ENCODE data around the gene IGSF8.

Gene IGSF8

GRCh38 chr1:160103658-160104408, 5.4 kb upstream of the IGSF8 start:
- DNase-seq (ENCODE audit: low spot score in 2 of 2) (no peak), ATAC-seq (ENCODE audit: low read depth) (no peak)
- Mint-ChIP-seq H3K4me3 (no peak overlapping the region), H3K4me1 (peaks cover 23% of the 10 kb centered on the region), H3K9me3 (no peaks in the 10 kb centered on the region), H3K36me3 (no peaks in the 10 kb centered on the region), H3K27me3 (peaks cover 9% of the 10 kb centered on the region), H3K27ac (no peak overlapping the region)

- peaks cover 6% of the 10 kb centered on the region for H3K27me3 Mint-ChIP-seq
- H3K4me1 Mint-ChIP-seq, result peaks cover 31% of the 10 kb centered on the region
- no peak overlapping the region for H3K4me3 Mint-ChIP-seq
- ATAC-seq (ENCODE audit: low read depth) (no peak), DNase-seq (ENCODE audit: low spot score in 2 of 2) (no peak)
- no peak overlapping the region for H3K27ac Mint-ChIP-seq
- no peaks in the 10 kb centered on the region for H3K36me3 Mint-ChIP-seq
- H3K9me3 Mint-ChIP-seq, result no peaks in the 10 kb centered on the region
Measured at GRCh38 chr1:160101717-160102522, 3.5 kb upstream of the IGSF8 start.

GRCh38 chr1:160101037-160101716, 2.8 kb upstream of the IGSF8 start:
- Mint-ChIP-seq H3K9me3 (no peaks in the 10 kb centered on the region), H3K27me3 (peaks cover under 1% of the 10 kb centered on the region), H3K36me3 (no peaks in the 10 kb centered on the region), H3K4me3 (peak overlapping the region; percentile 68), H3K27ac (peak overlapping the region; percentile 87), H3K4me1 (peaks cover 34% of the 10 kb centered on the region)
- DNase-seq (ENCODE audit: low spot score in 2 of 2), result peak; percentile 55 to 61
- ATAC-seq (ENCODE audit: low read depth), result peak; percentile 17

GRCh38 chr1:160099716-160100375, 1.4 kb upstream of the IGSF8 start:
- DNase-seq (ENCODE audit: low spot score in 2 of 2) (no peak), ATAC-seq (ENCODE audit: low read depth) (no peak)
- Mint-ChIP-seq H3K4me3 (peak overlapping the region; percentile 88), H3K9me3 (no peaks in the 10 kb centered on the region), H3K27me3 (no peaks in the 10 kb centered on the region), H3K27ac (peak overlapping the region; percentile 91), H3K36me3 (no peaks in the 10 kb centered on the region), H3K4me1 (peaks cover 40% of the 10 kb centered on the region)

- ATAC-seq (ENCODE audit: low read depth), result peak; percentile 82
- H3K27ac Mint-ChIP-seq, result peak overlapping the region; percentile 91
- H3K4me1 Mint-ChIP-seq, result peaks cover 40% of the 10 kb centered on the region
Measured at GRCh38 chr1:160098852-160099561, 588 bp upstream of the IGSF8 start.

GRCh38 chr1:160097151-160097910, 1.1 kb downstream of the IGSF8 start:
- Mint-ChIP-seq H3K4me3 (peak overlapping the region; percentile 92), H3K9me3 (no peaks in the 10 kb centered on the region), H3K27me3 (no peaks in the 10 kb centered on the region), H3K36me3 (peaks cover 4% of the 10 kb centered on the region), H3K4me1 (peaks cover 35% of the 10 kb centered on the region), H3K27ac (peak overlapping the region; percentile 91)
- no peak for ATAC-seq (ENCODE audit: low read depth)
- no peak for DNase-seq (ENCODE audit: low spot score in 2 of 2)

More at GRCh38 chr1:160098852-160099561, 588 bp upstream of the IGSF8 start:
- no peaks in the 10 kb centered on the region for H3K27me3 Mint-ChIP-seq
- H3K9me3 Mint-ChIP-seq, result no peaks in the 10 kb centered on the region
- peak overlapping the region; percentile 88 for H3K4me3 Mint-ChIP-seq
- DNase-seq (ENCODE audit: low spot score in 2 of 2), result peak; percentile 95 to 96
- no peaks in the 10 kb centered on the region for H3K36me3 Mint-ChIP-seq

GRCh38 chr1:160096274-160097116, 1.9 kb downstream of the IGSF8 start:
- ATAC-seq (ENCODE audit: low read depth) (no peak), DNase-seq (ENCODE audit: low spot score in 2 of 2) (no peak)
- Mint-ChIP-seq H3K27me3 (no peaks in the 10 kb centered on the region), H3K9me3 (no peaks in the 10 kb centered on the region), H3K36me3 (peaks cover 7% of the 10 kb centered on the region), H3K27ac (no peak overlapping the region), H3K4me3 (peak overlapping the region; percentile 27), H3K4me1 (peaks cover 33% of the 10 kb centered on the region)

GRCh38 chr1:160095382-160096105, 2.9 kb downstream of the IGSF8 start:
- Mint-ChIP-seq H3K9me3 (no peaks in the 10 kb centered on the region), H3K4me3 (no peak overlapping the region), H3K36me3 (peaks cover 11% of the 10 kb centered on the region), H3K4me1 (peaks cover 24% of the 10 kb centered on the region), H3K27ac (no peak overlapping the region), H3K27me3 (no peaks in the 10 kb centered on the region)
- ATAC-seq (ENCODE audit: low read depth) (no peak), DNase-seq (ENCODE audit: low spot score in 2 of 2) (no peak)

GRCh38 chr1:160094806-160095205, 3.6 kb downstream of the IGSF8 start:
- Mint-ChIP-seq H3K4me3 (no peak overlapping the region), H3K36me3 (peaks cover 11% of the 10 kb centered on the region), H3K4me1 (peaks cover 24% of the 10 kb centered on the region)

GRCh38 chr1:160094291-160094625, 4.2 kb downstream of the IGSF8 start:
- H3K9me3 Mint-ChIP-seq, result no peaks in the 10 kb centered on the region
- DNase-seq (ENCODE audit: low spot score in 2 of 2) (no peak), ATAC-seq (ENCODE audit: low read depth) (no peak)
- H3K4me1 Mint-ChIP-seq, result peaks cover 19% of the 10 kb centered on the region
- H3K27me3 Mint-ChIP-seq, result no peaks in the 10 kb centered on the region
- no peak overlapping the region for H3K4me3 Mint-ChIP-seq
- peaks cover 13% of the 10 kb centered on the region for H3K36me3 Mint-ChIP-seq
- no peak overlapping the region for H3K27ac Mint-ChIP-seq

More at GRCh38 chr1:160094806-160095205, 3.6 kb downstream of the IGSF8 start:
- H3K9me3 Mint-ChIP-seq, result no peaks in the 10 kb centered on the region
- DNase-seq (ENCODE audit: low spot score in 2 of 2) (no peak), ATAC-seq (ENCODE audit: low read depth) (no peak)
- no peaks in the 10 kb centered on the region for H3K27me3 Mint-ChIP-seq
- H3K27ac Mint-ChIP-seq, result no peak overlapping the region

GRCh38 chr1:160093624-160094290, 4.7 kb downstream of the IGSF8 start:
- ATAC-seq (ENCODE audit: low read depth) (no peak), DNase-seq (ENCODE audit: low spot score in 2 of 2) (no peak)
- Mint-ChIP-seq H3K4me1 (peaks cover 20% of the 10 kb centered on the region), H3K27ac (no peak overlapping the region), H3K27me3 (no peaks in the 10 kb centered on the region), H3K9me3 (no peaks in the 10 kb centered on the region), H3K36me3 (peaks cover 17% of the 10 kb centered on the region), H3K4me3 (no peak overlapping the region)

Measured in memory B cell (primary cell).